Nephron progenitor cell (in vitro differentiated cells): ENCODE results near the gene CHST2.

Experiments used
- DNase-seq: peaks from one replicate; pipeline ENCODE4 v3.0.0; 2021
- H3K27ac Mint-ChIP-seq: 2 replicates; pipeline ENCODE4 v1.8.0; 2021; ENCODE audit warnings: mild to moderate bottlenecking, moderate library complexity, mixed read lengths
- H3K27me3 Mint-ChIP-seq: 2 replicates; pipeline ENCODE4 v1.8.0; 2021; ENCODE audit warnings: mild to moderate bottlenecking, low read depth, mixed read lengths; ENCODE audit not compliant: poor library complexity
- H3K36me3 Mint-ChIP-seq: 2 replicates; pipeline ENCODE4 v1.8.0; 2021; ENCODE audit warnings: low read depth, mixed read lengths
- H3K4me1 Mint-ChIP-seq: 2 replicates; pipeline ENCODE4 v1.8.0; 2021; ENCODE audit warnings: mixed read lengths
- H3K4me3 Mint-ChIP-seq: 2 replicates; pipeline ENCODE4 v1.8.0; 2021; ENCODE audit warnings: mild to moderate bottlenecking, moderate library complexity, mixed read lengths
- H3K9me3 Mint-ChIP-seq: 2 replicates; pipeline ENCODE4 v1.8.0; 2021; ENCODE audit warnings: mild to moderate bottlenecking, moderate library complexity, mixed read lengths
- TF ChIP-seq, protein P1 (sequence below): fragments of 200-600 bp; sonication (generic); IDR thresholded peaks from 2 replicates; pipeline ENCODE4 v1.5.0; 2021; ENCODE audit warnings: antibody characterized with exemption

Gene CHST2

DNA sequence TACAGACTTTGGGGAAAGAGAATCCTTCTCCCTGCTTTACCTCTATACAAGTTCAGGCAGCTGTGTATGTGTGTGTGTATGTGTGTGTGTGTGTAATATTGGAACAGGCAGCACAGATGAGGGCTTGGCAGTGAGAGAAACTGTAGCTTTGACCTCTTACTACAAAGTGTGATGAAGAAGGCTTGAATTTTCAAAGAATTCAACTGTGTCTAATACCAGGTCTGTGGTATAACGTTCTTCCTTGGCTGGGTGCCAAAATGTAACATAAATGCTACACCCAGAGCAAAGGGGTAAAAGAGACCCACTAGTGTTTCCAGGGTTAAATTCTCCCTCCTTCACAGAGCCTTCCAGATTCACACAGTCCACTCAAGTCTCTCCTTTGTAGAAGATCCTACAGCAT lies 51.1 kb downstream of the CHST2 start:
- Mint-ChIP-seq H3K27me3 (peaks cover 3% of the 10 kb centered on the region), H3K4me3 (no peak overlapping the region), H3K9me3 (peaks cover 16% of the 10 kb centered on the region), H3K27ac (no peak overlapping the region), H3K36me3 (peaks cover 9% of the 10 kb centered on the region), H3K4me1 (no peaks in the 10 kb centered on the region)
- TF ChIP-seq, protein P1, sequence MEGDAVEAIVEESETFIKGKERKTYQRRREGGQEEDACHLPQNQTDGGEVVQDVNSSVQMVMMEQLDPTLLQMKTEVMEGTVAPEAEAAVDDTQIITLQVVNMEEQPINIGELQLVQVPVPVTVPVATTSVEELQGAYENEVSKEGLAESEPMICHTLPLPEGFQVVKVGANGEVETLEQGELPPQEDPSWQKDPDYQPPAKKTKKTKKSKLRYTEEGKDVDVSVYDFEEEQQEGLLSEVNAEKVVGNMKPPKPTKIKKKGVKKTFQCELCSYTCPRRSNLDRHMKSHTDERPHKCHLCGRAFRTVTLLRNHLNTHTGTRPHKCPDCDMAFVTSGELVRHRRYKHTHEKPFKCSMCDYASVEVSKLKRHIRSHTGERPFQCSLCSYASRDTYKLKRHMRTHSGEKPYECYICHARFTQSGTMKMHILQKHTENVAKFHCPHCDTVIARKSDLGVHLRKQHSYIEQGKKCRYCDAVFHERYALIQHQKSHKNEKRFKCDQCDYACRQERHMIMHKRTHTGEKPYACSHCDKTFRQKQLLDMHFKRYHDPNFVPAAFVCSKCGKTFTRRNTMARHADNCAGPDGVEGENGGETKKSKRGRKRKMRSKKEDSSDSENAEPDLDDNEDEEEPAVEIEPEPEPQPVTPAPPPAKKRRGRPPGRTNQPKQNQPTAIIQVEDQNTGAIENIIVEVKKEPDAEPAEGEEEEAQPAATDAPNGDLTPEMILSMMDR = no peak
- no peak for DNase-seq

DNA sequence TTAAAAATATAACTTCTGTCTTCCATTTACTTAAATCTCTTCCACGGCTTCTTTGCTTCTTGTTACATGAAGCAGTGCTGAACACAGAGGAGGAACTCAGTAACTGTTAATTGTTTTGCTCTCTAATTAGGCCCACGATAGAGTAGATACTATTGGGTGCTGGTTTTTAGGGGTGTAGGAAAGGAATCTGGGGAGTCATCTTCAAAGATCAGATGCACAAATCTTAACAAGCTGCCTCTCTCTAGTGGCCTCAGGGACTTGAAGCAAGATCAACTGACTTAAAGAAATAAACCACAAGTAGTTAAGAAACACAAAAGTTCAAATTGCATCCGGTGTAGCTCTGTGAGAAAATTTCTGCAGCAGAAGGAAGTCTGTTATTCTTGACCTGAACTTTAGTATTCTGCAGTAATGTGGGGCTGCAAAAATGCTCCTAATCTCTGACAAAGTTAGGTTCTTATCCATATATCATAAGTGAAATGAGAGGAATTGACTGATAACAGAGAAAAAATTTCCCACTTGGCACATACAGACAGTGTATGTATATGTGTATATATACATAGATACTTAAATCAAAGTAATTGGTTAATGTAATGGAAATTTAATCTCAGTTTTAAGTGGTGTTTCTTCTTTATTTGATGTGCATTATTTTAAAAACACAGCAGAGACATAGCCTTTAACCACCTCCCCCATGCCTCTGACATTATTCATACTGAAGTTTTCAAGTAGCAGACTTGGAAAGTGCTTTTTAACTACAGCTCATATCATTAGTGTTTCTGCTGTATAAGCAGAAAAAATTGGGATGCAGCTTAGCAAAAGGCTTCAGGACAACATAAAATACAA lies 51.8 kb downstream of the CHST2 start:
- Mint-ChIP-seq H3K27ac (no peak overlapping the region), H3K9me3 (peaks cover 16% of the 10 kb centered on the region), H3K4me3 (no peak overlapping the region), H3K36me3 (peaks cover 9% of the 10 kb centered on the region), H3K4me1 (no peaks in the 10 kb centered on the region), H3K27me3 (peaks cover 3% of the 10 kb centered on the region)
- DNase-seq = no peak
- TF ChIP-seq, protein P1 = no peak

DNA sequence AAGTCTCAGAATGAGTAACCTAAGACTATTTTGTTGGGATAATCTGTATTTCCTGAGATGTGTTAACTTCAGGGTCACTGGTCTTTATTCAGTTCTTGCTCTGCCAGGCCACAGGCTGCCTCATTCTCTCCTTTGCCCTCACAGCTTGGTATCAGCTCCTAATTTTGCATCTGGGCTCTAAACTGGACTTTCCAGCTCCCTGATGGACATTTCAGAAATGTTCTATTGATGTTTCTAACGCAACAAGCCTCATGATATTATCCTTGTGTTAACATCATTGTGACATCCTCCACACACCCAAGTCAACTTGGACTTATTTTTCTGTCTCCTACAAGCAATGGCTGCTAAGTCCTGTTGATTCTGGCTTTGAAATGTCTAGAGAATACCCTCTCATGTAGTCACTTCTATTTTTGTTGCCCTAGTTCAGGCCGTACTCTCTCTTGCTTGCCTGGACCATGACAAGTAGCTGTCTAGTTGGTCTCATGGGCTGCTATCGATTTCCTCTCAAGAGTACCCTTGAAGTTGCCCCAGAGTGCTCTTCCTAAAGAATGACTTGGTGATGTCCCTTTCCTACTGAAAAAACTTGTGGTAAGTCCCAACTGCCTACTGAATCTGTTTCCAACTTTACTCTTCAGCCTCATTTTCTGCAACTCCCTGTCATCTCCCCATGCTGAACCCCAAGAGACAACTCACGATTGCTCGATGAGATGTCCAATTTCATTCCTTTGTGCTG lies 52.7 kb downstream of the CHST2 start:
- H3K27ac Mint-ChIP-seq = no peak overlapping the region

DNA sequence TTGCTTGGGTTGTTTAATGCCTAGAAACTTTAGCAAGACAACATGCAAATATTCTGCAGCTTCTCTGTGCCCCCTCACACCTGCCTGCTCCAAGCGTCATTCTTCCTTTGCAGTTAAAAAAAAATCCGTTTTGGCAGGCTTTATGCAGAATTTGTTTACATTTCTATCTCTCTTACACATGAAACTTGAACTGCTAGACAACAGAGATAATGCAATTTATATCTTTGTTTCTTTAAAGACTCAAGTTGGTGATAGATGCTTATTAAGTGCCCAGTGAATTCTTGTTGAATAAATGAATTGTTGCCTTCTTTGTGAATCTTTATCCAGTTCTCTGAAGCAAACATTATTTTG lies 53.2 kb downstream of the CHST2 start:
- H3K4me3 Mint-ChIP-seq = no peak overlapping the region
- H3K9me3 Mint-ChIP-seq = peaks cover 16% of the 10 kb centered on the region
- DNase-seq = no peak
- H3K36me3 Mint-ChIP-seq = peaks cover 9% of the 10 kb centered on the region
- H3K27me3 Mint-ChIP-seq = peaks cover 9% of the 10 kb centered on the region
- no peak overlapping the region for H3K27ac Mint-ChIP-seq
- TF ChIP-seq, protein P1 = no peak
- peaks cover 8% of the 10 kb centered on the region for H3K4me1 Mint-ChIP-seq

More for the DNA sequence above, 52.7 kb downstream of the CHST2 start:
- peaks cover 9% of the 10 kb centered on the region for H3K36me3 Mint-ChIP-seq
- H3K4me1 Mint-ChIP-seq = peaks cover 4% of the 10 kb centered on the region
- peaks cover 9% of the 10 kb centered on the region for H3K27me3 Mint-ChIP-seq
- TF ChIP-seq, protein P1 = no peak
- H3K9me3 Mint-ChIP-seq = peaks cover 16% of the 10 kb centered on the region
- DNase-seq = no peak
- H3K4me3 Mint-ChIP-seq = no peak overlapping the region

DNA sequence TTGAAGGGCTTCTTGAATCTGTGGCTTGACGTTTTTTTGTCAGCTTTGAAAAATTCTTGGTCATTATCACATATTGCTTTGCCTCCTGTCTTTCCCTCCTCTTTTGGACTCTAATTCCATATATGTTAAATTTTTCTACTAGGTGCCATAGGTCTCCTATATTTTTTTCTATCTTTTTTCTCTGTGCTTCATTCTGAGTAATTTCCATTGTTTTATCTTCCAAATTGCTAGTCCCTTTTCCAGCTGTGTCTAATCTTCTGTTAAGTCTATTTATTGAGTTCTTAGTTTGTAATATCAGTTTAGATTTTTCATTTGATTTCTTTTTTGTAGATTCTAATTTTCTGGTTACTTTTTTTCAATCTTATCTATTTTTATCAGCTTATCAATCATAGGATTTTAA lies 53.7 kb downstream of the CHST2 start:
- H3K27me3 Mint-ChIP-seq = peaks cover 9% of the 10 kb centered on the region
- TF ChIP-seq, protein P1 = no peak
- peaks cover 12% of the 10 kb centered on the region for H3K4me1 Mint-ChIP-seq
- H3K36me3 Mint-ChIP-seq = peaks cover 9% of the 10 kb centered on the region
- H3K27ac Mint-ChIP-seq = no peak overlapping the region
- H3K4me3 Mint-ChIP-seq = no peak overlapping the region
- no peak for DNase-seq
- peaks cover 16% of the 10 kb centered on the region for H3K9me3 Mint-ChIP-seq
